ENCODE results near the gene CAMK1D.

DNA sequence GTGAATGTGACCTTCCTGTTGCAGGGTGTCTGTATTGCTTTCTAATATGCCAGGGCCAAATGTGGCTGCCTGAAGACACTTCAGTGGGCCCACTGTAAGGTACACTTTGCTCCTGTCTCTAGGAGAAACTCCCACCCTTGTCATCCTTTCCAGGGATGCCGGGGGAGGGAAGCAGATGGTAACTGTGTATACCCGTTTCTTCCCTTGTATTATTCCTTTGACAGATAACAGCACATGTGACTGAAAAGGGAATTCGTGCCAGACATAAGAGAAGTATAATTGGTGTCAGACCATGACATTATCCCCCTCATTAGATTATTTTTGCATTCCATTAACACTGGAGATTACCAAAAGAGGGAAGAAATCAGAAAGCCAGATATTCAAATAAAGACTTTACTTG lies 317.7 kb downstream of the CAMK1D start:
- TF ChIP-seq POLR2A (IDR thresholded peaks at IDR 0.05; ENCODE audit: extremely low read depth, insufficient read length), result no peak
- TF ChIP-seq, protein P1, sequence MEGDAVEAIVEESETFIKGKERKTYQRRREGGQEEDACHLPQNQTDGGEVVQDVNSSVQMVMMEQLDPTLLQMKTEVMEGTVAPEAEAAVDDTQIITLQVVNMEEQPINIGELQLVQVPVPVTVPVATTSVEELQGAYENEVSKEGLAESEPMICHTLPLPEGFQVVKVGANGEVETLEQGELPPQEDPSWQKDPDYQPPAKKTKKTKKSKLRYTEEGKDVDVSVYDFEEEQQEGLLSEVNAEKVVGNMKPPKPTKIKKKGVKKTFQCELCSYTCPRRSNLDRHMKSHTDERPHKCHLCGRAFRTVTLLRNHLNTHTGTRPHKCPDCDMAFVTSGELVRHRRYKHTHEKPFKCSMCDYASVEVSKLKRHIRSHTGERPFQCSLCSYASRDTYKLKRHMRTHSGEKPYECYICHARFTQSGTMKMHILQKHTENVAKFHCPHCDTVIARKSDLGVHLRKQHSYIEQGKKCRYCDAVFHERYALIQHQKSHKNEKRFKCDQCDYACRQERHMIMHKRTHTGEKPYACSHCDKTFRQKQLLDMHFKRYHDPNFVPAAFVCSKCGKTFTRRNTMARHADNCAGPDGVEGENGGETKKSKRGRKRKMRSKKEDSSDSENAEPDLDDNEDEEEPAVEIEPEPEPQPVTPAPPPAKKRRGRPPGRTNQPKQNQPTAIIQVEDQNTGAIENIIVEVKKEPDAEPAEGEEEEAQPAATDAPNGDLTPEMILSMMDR (IDR thresholded peaks at IDR 0.05; ENCODE audit: low read depth, low read length), result no peak
- TF ChIP-seq, protein P2, sequence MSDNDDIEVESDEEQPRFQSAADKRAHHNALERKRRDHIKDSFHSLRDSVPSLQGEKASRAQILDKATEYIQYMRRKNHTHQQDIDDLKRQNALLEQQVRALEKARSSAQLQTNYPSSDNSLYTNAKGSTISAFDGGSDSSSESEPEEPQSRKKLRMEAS (IDR thresholded peaks at IDR 0.05; ENCODE audit: low read depth, low read length), result no peak

Data from NB4 (cell line).